ENCODE results near the gene SEMA4F. TPM values are rescaled to one million over a fixed set of nuclear protein-coding genes. Genes with fewer than 3 reads are reported as not detected.

Gene SEMA4F
- total RNA-seq, 1 donor from 2014 or later: 18.1 TPM

DNA sequence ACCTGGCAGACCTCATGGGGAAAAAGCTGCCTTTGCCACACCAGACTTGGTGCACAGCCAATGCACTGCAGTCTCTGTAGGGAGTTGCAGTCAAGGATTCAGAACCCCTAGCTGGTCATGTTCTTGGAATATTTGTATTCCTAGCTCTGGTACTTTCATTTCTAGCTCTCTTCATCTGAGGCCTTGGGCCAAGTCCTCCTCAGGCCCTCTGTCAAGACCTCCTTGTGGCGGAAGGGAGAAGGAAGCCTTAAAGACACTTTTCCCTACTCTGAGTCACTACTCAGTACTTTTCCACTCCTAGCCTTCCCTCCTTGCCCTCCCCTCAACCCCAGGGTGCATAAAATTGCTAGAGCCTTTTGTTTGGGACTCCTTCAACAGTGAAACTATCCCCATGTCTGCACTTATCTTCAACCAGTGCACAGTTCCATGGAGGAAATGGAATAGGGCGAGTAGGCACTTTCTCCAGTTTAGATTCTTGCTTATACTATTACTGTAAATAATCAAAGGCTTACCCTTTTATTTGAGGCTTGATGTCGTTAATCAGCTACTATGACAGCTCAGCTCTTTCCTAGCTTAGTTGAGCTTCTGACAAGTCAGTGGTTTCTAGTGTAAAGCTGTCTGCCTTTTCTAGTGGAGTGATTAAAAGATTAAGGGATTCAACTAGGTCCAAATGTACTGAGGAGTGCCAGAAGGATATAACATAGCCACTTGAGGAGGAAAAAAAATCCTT, 21.7 kb upstream of the SEMA4F start:
- DNase-seq (ENCODE audit: low spot score in 2 of 2, unreplicated experiment in 2 of 2): no peak

DNA sequence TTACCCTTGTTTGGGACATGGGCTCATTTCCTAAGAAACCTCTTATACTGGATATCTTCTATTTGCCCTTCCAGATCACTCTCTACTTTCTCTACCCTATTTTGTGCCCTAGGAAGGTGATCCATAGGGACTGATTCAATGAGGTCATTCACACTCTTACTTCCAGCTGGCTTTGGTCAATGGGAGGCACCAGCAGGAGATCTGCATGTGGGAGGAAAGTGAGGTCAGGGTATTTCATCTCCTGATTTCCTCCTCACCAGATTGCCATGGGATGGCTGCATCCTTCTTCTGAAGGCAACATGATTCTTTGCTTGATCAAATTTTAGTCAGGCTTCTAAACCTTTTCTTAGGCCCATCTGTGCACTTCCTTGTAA, 21.1 kb upstream of the SEMA4F start:
- H3K36me3 Mint-ChIP-seq: peaks cover 8% of the 10 kb centered on the region
- no peak overlapping the region for H3K27ac Mint-ChIP-seq

More for the DNA sequence above, 21.7 kb upstream of the SEMA4F start:
- H3K27ac Mint-ChIP-seq: no peak overlapping the region
- peaks cover 1% of the 10 kb centered on the region for H3K27me3 Mint-ChIP-seq (ENCODE audit: low read depth)
- TF ChIP-seq, protein P1, sequence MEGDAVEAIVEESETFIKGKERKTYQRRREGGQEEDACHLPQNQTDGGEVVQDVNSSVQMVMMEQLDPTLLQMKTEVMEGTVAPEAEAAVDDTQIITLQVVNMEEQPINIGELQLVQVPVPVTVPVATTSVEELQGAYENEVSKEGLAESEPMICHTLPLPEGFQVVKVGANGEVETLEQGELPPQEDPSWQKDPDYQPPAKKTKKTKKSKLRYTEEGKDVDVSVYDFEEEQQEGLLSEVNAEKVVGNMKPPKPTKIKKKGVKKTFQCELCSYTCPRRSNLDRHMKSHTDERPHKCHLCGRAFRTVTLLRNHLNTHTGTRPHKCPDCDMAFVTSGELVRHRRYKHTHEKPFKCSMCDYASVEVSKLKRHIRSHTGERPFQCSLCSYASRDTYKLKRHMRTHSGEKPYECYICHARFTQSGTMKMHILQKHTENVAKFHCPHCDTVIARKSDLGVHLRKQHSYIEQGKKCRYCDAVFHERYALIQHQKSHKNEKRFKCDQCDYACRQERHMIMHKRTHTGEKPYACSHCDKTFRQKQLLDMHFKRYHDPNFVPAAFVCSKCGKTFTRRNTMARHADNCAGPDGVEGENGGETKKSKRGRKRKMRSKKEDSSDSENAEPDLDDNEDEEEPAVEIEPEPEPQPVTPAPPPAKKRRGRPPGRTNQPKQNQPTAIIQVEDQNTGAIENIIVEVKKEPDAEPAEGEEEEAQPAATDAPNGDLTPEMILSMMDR (IDR thresholded peaks at IDR 0.05; ENCODE audit: unreplicated experiment): no peak
- H3K4me1 Mint-ChIP-seq: no peaks in the 10 kb centered on the region
- peaks cover 8% of the 10 kb centered on the region for H3K36me3 Mint-ChIP-seq
- H3K9me3 Mint-ChIP-seq: no peaks in the 10 kb centered on the region
- no peak overlapping the region for H3K4me3 Mint-ChIP-seq

DNA sequence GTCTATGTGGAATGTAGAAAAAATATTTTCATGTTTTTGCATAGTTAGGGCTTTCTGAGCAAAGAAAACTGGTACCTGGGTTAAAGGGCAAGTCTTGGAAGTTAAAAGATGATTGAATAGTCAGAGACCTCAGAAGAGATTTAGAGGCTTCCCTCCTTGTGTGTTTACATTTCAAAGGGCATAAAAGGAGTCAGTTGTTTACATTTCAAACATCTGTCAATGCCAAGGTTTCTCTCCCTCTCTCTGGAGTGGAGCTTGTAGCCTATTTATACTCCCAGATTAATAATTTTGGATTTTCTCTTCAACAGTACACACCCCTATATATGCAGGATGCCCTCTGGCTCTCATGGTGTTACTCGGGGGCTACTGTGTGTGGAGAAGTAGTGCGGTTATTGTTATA, 14.5 kb upstream of the SEMA4F start:
- Mint-ChIP-seq H3K9me3 (no peaks in the 10 kb centered on the region), H3K4me3 (no peak overlapping the region), H3K27ac (no peak overlapping the region), H3K4me1 (no peaks in the 10 kb centered on the region), H3K27me3 (ENCODE audit: low read depth) (peaks cover 1% of the 10 kb centered on the region), H3K36me3 (peaks cover 8% of the 10 kb centered on the region)
- TF ChIP-seq, protein P1 (IDR thresholded peaks at IDR 0.05; ENCODE audit: unreplicated experiment): no peak
- DNase-seq (ENCODE audit: low spot score in 2 of 2, unreplicated experiment in 2 of 2): no peak

More for the DNA sequence above, 21.1 kb upstream of the SEMA4F start:
- H3K9me3 Mint-ChIP-seq: no peaks in the 10 kb centered on the region
- no peak overlapping the region for H3K4me3 Mint-ChIP-seq
- peaks cover 1% of the 10 kb centered on the region for H3K27me3 Mint-ChIP-seq (ENCODE audit: low read depth)
- H3K4me1 Mint-ChIP-seq: no peaks in the 10 kb centered on the region
- no peak for DNase-seq (ENCODE audit: low spot score in 2 of 2, unreplicated experiment in 2 of 2)
- TF ChIP-seq, protein P1 (IDR thresholded peaks at IDR 0.05; ENCODE audit: unreplicated experiment): no peak

DNA sequence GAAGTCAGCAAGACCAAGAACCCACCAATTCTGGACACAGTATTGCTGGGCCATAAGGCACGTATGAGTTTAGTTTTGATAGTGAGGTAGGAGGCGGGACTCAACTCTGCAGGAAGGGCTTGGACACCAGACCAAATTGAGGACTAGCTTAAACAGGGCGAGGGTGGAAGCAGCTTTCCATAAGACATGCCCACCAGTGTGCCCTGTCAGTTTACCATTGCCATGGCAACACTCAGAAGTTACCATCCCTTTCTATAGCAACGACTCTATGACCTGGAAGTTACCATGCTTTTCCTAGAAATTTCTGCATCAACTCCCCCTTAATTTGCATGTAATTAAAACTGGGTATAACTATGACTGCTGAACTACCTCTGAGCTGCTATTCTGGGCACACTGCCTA, 8.7 kb upstream of the SEMA4F start:
- DNase-seq (ENCODE audit: low spot score in 2 of 2, unreplicated experiment in 2 of 2): no peak
- Mint-ChIP-seq H3K4me3 (no peak overlapping the region), H3K4me1 (peaks cover 14% of the 10 kb centered on the region), H3K27me3 (ENCODE audit: low read depth) (peaks cover 9% of the 10 kb centered on the region), H3K9me3 (no peaks in the 10 kb centered on the region), H3K36me3 (no peaks in the 10 kb centered on the region), H3K27ac (no peak overlapping the region)
- TF ChIP-seq, protein P1 (IDR thresholded peaks at IDR 0.05; ENCODE audit: unreplicated experiment): no peak

DNA sequence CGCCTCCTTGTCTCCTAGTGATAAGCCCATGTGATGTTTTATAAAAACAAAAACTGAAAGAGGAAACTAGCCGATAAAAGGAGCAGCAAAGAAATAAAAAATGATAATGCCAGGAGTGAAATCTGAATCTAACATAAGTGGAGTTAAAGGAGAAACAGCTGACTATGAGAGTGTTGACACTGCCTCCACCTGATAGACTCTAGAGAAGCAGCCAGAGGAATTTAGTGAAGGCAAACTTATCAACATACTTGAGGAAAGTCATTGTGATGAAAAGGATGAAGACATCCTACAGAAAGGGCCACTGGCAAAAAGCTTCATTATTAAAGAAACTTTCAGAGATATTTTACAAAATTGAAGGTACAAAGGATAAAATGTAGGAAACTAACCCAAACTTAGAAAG, 7.8 kb upstream of the SEMA4F start:
- Mint-ChIP-seq H3K4me3 (no peak overlapping the region), H3K9me3 (no peaks in the 10 kb centered on the region), H3K27me3 (ENCODE audit: low read depth) (peaks cover 9% of the 10 kb centered on the region), H3K4me1 (peaks cover 14% of the 10 kb centered on the region), H3K27ac (no peak overlapping the region), H3K36me3 (no peaks in the 10 kb centered on the region)
- TF ChIP-seq, protein P1 (IDR thresholded peaks at IDR 0.05; ENCODE audit: unreplicated experiment): no peak
- DNase-seq (ENCODE audit: low spot score in 2 of 2, unreplicated experiment in 2 of 2): no peak
